ENCODE results near the gene ZNF862.
A peak's percentile ranks its signal among the peaks of the same experiment; 100 is the strongest.

The ZNF862 gene

DNA sequence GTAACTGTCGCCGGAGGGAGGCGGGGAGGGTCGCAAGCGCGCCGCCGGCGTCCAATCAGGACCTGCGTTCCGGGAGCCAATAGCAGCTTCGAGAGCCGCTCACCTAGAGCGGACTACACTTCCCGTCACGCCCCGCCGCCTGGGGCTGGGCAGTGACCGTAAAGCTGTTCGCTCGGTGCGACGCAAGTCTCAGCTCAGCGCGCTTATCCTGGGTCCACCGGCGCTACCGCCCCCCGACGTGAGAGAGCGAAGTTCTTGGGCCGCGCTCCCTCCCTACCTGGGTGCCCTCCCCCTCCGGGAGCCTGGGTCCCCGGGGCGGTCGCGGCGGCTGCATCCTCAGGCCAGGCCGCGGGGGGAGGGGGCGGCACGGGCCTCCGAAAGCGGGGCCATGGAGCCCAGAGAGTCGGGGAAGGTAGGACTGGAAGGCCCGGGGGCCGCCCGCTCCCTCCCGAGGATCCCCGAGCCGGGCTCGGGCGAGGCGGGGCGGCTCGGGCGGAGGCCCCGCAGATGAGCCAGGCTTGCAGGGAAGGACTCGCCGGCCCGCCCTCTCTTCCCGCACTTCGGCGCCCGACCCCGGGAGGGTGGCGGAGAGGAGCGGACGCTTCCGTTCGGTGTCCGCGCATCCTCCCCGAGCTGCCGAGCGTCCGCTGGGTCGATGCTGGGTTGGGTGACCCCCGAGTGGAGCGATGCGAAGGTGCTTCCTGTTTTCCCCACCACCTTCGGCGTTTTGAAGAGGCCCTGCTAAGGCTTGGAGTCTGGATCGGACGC is at the start of gene ZNF862:
Gene ZNF862 (plus strand): TSS at position 152 of the 768 bp plus-strand sequence. CDS start 237 bp downstream, at position 389.
- DNase-seq (ENCODE audit: low spot score), result peak; percentile 99

GRCh38 chr7:149789101-149789500 is 49.1 kb upstream of the ZNF862 start:
- no peak for DNase-seq (ENCODE audit: low spot score)

- no peak for DNase-seq (ENCODE audit: low spot score)
Observed at GRCh38 chr7:149790146-149790548, 48.0 kb upstream of the ZNF862 start.

DNA sequence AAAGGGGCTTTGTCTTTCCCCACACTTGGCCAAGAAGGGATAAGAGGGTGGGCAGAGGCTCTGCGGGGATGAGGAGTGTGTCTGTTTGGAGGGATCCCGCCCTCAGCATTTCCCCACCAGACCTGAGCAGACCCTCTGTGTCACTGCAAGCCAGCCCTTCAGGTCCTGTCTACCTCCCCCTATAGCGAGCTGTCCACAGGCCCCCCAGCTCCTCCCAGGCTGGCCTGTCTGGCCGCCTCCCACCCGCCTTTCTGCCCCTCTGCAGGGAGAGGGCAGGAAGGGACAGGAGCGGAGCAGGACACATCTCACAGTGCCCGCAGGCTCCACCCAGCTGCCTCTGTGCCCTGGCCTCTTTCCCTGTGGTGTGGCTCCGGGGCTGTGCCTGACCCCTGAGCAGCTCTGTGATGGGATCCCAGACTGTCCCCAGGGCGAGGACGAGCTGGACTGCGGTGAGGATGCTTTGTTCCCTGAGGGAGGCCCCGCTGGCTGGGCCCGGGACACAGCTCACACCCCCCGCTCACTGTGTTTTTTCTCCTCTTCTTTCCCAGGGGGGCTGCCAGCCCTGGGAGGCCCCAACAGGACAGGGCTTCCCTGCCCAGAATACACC is 47.3 kb upstream of the ZNF862 start:
- DNase-seq (ENCODE audit: low spot score), result no peak

DNA sequence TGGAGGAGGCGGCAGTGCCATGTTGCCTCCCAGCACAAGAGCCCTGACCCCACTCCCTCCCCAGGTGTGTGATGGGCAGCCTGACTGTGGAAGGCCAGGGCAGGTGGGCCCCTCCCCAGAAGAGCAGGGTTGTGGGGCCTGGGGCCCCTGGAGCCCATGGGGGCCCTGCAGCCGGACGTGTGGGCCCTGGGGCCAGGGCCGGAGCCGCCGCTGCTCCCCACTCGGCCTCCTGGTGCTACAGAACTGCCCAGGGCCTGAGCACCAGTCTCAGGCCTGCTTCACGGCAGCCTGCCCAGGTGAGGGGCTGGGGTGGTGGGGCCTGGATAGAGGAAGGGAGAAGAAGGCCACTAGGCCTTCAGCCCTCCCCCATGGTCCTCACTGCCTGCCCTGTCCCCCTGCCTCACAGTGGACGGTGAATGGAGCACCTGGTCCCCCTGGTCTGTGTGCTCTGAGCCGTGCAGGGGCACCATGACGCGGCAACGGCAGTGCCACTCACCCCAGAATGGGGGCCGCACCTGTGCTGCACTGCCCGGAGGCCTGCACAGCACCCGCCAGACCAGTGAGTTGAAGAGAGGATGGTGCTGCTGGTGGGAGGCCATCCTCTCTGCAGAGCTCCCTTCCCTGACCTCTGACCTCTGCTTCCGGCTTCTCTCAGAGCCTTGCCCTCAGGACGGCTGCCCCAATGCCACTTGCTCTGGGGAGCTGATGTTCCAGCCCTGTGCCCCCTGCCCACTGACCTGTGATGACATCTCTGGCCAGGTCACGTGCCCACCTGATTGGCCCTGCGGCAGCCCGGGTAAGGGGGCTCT is 46.6 kb upstream of the ZNF862 start:
- DNase-seq (ENCODE audit: low spot score), result no peak

- DNase-seq (ENCODE audit: low spot score), result no peak
Observed at GRCh38 chr7:149792220-149792595, 46.0 kb upstream of the ZNF862 start.

- no peak for DNase-seq (ENCODE audit: low spot score)
Observed at GRCh38 chr7:149793261-149793660, 44.9 kb upstream of the ZNF862 start.

- DNase-seq (ENCODE audit: low spot score), result no peak
Observed at GRCh38 chr7:149794661-149795060, 43.5 kb upstream of the ZNF862 start.

DNA sequence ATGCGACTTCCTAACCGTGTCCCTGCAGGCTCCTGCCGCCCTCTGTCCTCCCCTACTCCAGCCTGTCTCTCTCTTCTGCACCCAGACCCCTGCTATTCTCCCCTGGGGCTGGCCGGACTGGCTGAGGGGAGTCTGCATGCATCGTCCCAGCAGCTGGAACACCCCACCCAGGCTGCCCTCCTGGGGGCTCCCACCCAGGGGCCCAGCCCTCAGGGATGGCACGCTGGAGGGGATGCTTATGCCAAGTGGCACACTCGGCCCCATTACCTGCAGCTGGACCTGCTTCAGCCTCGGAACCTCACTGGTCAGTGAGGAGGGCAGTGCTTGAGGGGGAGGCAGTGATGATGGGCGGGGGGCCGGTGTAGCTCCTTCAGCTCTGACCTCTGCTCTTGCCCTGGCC is 43.0 kb upstream of the ZNF862 start:
- DNase-seq (ENCODE audit: low spot score), result no peak

- DNase-seq (ENCODE audit: low spot score), result no peak
Observed at GRCh38 chr7:149796287-149796860, 41.8 kb upstream of the ZNF862 start.

- no peak for DNase-seq (ENCODE audit: low spot score)
Observed at GRCh38 chr7:149797771-149798170, 40.4 kb upstream of the ZNF862 start.

- DNase-seq (ENCODE audit: low spot score), result no peak
Observed at GRCh38 chr7:149799397-149800168, 38.6 kb upstream of the ZNF862 start.

DNA sequence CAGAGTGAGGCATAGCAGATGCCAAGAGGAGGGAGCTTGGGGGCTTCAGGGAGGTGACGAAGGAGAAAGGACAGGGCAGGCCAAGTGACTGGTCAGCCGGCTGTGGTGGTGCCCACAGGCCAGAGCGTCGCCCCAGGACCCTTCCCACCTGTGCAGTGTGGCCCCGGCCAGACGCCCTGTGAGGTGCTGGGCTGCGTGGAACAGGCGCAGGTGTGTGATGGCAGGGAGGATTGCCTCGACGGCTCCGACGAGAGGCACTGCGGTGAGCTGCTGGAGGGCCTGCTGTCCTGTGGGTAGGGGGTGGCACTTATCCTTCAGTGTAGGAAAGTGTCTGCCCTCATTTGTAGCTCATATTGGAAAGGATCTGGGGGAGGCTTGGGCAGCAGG is 38.0 kb upstream of the ZNF862 start:
- DNase-seq (ENCODE audit: low spot score), result no peak

- no peak for DNase-seq (ENCODE audit: low spot score)
Observed at GRCh38 chr7:149801002-149801566, 37.1 kb upstream of the ZNF862 start.

DNA sequence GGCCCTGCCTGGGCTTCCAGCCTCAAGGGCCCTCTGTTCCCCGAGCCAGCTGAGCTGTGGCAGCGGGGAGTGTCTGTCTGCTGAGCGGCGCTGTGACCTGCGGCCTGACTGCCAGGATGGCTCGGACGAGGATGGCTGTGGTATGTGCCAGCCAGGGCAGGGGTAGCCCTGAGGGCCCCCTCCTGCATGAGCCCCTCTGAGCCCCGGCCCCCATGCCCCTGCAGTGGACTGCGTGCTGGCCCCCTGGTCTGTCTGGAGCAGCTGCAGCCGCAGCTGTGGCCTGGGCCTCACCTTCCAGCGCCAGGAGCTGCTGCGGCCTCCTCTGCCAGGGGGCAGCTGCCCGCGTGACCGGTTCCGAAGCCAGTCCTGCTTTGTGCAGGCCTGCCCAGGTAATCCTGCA is 36.4 kb upstream of the ZNF862 start:
- DNase-seq (ENCODE audit: low spot score), result no peak

- DNase-seq (ENCODE audit: low spot score), result no peak
Observed at GRCh38 chr7:149802966-149803365, 35.2 kb upstream of the ZNF862 start.

DNA sequence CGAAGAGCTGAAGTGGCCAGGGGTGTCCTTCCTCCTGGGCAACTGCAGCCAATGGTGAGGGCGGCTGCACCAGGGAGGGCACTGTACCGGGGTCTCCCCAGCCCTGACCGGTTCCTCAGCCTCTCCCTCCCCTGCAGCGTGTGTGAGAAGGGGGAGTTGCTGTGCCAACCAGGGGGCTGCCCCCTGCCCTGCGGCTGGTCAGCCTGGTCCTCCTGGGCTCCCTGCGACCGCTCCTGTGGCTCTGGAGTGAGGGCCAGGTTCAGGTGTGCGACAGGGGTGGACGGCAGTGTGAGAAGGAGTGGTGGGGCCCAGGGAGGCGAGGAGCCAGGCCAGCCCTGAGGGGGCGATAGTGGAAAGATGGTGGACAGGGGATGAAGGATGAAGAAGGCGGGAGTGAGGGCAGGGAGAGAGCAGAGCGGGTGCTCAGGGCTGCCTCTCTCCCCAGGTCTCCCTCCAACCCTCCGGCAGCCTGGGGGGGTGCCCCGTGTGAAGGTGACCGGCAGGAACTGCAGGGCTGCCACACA is 34.6 kb upstream of the ZNF862 start:
- no peak for DNase-seq (ENCODE audit: low spot score)

DNA sequence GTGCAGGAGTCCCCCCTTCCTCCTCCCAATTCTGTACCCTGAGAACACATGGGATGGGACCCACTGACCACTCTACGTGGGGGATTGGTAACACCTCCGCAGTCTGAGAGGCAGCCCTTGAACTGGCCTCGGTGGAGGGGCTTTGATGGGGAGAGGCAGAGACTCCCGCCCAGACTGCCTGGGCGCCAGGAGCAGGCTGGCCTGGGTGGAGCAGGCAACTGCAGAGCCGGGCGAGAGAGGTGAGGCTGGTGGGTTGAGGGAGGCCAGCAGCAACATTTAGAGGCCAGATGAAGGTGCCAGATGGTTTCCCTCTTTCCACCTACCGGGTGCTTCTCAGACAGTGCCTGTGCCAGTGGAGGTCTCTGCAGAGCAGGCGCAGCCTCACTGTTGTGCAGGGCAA is 34.1 kb upstream of the ZNF862 start:
- no peak for DNase-seq (ENCODE audit: low spot score)

GRCh38 chr7:149806726-149807125 is 31.4 kb upstream of the ZNF862 start:
- DNase-seq (ENCODE audit: low spot score), result no peak

GRCh38 chr7:149808311-149808710 is 29.9 kb upstream of the ZNF862 start:
- no peak for DNase-seq (ENCODE audit: low spot score)

DNA sequence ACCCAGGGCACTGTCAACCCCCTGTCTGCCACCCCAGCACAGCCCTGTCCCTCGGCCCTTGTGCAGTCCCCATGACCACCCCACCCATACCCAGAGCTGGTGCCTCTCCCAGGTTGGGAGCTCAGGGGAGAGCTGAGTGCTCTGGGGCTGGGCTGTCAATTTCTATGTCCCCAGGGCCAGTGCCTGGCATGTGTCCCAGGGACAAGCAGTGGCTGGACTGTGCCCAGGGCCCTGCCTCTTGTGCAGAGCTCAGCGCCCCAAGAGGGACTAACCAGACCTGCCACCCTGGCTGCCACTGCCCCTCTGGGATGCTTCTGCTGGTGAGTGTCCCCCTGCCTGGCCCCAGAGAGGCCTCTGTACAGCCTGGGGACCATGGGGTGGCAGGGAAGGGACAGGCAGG is 29.0 kb upstream of the ZNF862 start:
- no peak for DNase-seq (ENCODE audit: low spot score)
